HG02840 (cell line): ENCODE data around the gene PIK3C2G.

Experiments
- ATAC-seq: cut with Tn5 transposase; IDR thresholded peaks from one replicate; pipeline ENCODE4 v1.9.1; 2021; ENCODE audit warnings: mild to moderate bottlenecking, moderate library complexity, moderate number of reproducible peaks; ENCODE audit not compliant: unreplicated experiment, low FRiP score

The PIK3C2G gene

DNA sequence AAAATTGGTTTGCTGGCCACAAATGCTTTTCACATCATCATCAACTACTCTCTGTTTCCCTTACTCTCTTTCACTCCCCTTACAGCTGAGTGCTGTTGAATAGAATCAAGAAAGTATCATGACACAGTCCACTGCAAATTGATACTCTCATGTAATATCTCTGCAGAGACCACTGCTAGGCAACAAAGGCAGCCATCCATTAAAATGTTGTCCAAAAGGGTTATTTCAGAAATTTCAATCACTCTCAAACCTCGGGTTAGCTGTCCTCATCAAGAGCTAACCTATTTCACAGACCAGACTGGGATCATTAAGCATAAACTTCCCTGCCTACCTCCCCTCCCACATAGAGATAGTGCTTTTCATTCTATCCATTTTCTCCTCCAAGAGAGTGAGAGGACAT is 289.8 kb downstream of the PIK3C2G start:
- no peak for ATAC-seq

DNA sequence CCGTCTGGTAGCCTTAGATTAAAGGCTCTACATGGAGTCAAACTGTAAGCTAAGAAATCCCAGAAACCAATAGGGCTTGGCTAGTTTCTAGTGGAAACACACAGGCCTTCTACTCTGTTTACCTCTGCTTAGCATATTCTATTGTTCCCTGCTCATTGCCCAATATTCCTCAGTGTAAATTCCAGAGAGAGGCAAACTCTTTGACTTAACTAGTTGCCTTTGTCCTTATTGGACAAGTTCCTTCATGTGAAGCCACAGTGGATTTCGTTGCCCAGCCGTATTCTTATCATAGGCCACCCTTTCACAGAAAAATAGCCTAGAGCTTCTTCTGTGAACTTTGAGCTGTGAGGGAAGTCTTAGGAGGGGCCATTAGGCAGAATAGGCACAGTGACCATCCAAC is 290.4 kb downstream of the PIK3C2G start:
- ATAC-seq: no peak

DNA sequence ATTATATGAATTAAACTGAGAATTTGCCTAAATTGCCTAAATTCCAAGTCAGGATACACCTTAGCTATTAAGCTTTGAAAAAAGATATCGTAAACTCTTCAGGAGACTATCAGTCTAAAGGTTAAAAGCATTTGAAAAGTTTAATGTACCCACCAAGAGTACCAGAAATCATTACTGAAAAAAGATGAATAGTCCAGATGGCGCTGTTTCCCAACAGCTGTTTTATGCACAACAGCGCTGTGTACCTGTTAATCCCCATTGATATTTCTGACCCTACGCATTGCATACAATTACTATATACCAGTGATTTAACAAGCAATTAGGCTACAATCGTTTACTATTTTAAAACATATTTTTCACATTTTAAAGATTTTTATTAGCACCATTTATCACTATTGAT is 291.5 kb downstream of the PIK3C2G start:
- ATAC-seq: no peak

DNA sequence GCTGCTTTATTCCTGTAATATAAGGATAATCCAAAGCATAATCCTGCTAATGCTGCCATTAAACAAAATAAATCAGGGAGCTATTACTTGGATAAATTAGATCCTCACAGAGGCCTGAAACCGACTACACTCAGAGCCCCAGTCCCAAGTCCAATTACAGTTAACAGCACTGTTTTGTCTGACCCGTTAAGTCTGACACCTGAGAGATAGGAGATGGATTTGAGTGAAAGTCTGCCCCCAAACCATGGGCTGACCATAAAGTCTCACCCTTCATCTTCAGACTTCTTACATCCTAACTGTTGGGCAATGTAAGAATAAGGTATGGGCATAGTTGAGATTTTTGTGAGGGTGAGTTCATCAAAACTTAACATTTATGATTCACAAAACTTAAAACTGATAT is 294.8 kb downstream of the PIK3C2G start:
- no peak for ATAC-seq

DNA sequence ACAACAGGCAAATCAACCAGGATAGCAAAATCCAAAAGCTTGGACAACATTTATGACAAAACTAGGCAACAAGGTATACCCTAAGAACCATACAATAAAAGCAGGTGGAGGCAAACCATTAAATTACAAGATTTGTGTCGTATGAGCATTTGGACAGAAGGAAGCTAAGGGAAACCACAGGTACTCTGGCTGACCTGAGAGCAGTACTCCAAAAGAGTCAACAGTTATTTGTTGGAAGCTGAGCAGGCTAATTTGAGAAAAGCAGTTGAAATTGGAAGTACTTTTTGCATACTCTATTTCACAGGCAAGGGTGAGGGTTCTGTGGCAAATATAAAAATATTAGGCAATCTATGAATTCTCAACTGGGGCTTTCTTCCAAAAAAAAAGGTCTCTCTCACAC is 297.9 kb downstream of the PIK3C2G start:
- no peak for ATAC-seq

DNA sequence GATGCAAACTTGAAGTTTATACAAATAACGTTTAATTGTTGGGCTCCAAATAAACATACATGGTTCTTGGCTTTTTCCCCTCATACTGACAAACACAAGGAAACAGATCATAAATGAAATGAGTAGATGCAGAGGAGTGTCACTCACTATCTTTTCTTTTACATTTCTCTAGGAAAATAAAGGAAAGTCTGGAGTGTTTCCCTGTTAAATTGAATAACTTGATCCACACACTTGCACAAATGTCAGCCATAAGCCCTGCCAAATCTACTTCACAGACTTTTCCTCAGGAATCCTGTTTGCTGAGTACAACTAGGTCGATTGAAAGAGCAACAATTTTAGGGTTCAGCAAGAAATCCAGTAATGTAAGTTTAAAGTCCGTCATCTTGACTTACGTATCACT is 301.2 kb downstream of the PIK3C2G start:
- no peak for ATAC-seq

DNA sequence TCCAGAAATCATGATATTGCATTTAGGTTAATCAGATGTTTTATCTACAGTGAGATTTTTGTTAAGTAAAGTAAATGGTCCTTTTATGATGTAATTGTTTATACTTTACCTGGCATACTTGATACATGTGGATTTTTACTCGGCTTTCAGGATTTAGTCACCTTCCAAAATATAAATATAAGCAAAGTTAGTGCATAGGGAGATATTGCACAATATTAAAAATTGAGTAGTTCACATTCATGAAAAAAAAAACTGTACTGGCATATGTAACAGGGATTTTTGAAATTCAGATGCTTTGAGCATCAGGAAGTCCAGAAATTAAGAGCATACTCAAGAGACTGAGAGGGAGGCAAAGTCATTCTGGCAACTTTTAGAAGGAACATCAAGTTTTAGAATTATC is 303.0 kb downstream of the PIK3C2G start:
- ATAC-seq: no peak

DNA sequence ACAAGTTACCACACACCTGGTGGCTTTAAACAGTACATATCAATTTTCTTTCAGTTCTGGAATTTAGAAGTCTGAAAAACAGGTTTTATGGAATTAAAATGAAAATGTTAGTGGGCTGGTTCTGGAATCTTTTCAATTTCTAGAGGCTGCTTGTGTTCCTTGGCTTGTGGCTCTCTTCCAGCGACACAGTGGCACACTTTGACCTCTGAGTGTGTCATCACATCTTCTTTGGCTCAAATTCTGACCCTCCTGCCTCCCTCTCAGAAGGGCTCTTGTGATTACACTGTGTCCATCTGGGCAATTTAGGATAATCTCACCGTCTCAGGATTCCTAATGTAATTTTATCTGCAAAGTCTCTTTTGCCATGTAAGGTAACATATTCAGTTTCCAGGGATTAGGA is 306.5 kb downstream of the PIK3C2G start:
- no peak for ATAC-seq

DNA sequence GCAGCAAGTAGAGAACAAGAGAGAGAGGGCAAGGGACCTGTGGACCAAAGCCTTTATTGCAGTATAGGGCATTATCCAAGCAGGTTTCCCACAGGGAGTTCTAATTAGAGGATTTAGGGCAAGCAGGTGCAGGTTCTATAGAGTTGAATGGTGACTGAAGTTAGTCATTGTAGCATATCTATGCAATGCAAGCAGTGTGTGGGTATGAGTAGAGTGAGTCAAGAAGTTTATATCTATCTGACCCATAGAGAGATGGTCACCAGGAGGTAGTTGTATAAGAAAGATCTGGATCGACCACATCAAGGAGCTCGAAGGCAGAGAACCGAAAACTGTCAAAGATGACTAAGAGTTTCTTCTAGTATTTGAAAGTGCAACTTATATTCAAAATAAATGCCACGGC is 309.2 kb downstream of the PIK3C2G start:
- ATAC-seq: no peak

DNA sequence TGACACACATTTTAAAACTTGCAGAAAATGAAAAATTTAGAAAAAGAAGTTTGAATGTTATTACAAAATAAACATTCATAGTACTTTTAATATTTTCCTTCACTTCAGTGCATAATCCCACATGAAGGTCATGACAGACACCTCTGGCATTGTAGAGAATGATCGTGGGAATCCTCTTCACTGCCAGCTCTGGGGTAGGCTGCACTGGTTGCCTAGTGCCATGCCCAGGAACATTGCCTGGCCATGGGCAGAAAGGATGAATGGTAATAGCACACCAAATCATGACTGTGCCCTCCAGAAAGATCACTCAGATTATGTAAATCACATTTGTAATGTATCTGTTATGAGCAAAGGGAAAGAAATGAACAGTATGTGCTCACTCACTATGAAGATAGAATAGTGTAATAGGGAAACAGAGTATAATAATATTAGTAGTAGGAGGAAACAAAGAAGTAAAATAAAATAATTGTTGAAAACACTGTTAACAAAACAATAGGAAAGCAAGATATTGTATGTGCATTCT is 314.8 kb downstream of the PIK3C2G start:
- ATAC-seq: no peak

DNA sequence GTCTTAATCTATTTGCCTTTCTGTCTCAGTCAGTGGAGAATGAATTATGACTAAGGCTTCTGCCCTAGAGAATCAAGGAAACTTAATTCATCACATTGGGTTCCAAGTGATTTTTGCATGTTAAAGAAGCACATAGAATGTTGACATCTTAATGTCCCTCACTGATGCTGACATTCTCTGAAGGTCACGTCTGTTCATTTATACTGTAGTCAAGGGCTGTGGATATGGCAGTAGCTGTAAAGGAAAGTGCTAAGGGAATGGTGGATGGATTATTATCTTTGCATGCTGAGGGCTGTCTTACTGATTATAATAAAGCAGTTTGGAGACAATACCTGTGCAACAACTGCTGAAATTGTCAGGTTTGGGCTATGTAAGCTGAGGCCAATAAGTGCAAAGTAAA is 315.3 kb downstream of the PIK3C2G start:
- ATAC-seq: no peak

DNA sequence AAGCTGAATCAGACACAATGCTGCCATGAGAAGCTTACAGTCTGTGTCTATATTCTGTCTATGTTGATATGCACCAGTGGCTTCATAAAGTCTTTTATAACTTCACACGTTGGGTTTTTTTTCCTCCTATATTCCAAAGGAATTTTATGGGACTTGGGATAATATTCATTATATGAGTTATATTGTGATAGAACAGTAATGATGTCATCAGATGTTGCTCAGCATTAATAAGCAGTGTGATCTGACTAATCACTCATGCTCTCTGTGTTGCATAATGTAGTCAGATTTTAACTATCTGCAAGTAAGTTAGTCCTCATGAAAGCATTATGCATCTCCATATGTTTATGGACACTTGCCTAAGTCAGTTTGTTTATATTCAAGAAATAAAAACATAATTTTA is 316.9 kb downstream of the PIK3C2G start:
- no peak for ATAC-seq

DNA sequence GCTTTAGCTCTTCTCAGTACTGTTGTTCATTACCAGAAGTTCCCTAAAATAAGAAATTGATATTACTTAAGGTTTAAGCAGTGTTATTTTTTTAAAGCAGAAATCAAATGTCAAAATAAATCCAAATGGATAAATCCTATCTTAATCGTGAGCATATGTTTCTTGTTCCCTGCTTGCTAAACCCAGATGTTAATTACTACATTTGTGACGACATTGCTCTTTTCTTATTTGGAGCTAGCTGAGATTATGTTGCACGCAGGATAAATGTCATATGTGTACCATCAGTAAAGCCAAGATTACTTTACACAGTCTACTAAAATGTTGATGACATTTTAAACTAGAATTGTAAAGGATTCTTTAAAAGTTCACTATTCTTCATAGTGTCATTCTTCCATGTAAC is 319.0 kb downstream of the PIK3C2G start:
- ATAC-seq: no peak

DNA sequence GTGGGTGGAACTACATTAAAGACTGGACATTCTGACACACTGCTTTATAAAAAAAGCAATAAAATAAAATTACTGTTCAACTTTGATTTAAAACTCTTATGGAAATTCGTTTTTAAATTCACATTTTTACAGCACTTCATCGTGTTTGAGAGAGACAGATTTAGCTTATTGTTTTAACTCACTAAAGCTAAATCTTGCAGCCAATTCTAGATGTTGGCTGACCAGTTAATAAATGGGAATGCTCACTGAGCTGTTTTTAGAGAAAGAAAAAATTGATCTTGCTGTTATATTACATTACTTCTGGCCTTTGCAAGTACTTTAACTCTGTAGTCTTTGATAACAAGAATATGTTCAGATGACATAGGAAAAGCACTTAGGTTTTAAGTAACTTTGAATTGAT is 319.4 kb downstream of the PIK3C2G start:
- ATAC-seq: no peak

DNA sequence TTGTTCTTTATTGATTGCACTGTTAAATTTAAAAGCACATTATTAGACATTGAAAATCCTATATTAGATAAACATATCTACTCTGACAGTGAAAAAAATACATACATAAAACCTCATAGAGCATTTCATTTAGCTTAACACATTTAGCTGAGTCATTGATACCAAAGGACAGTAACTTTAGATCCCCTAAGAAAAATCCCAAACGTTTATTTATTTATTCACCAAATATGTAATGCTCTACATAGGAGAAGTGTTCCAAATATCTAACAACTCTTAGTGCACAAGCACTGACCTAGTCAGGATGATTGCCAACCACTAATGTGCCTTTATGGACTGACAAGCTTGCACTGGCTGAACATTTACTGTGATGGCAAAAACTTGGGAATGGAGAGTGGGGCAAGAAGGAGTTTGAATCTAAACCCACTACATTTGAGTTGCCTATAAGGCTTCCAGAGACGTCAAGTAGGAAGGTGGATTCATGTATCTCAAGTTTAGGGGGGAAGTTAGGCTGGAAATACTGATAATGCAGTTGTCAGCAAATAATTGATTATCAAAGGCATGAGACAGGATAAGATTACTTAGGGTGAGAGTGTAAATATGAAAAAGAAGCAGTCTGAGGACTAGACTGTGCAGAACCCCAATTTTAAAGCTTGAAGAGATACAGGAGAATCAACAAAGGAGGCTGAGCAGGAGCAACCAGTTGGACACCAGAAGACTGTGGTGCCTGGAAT is 320.1 kb downstream of the PIK3C2G start:
- ATAC-seq: no peak

DNA sequence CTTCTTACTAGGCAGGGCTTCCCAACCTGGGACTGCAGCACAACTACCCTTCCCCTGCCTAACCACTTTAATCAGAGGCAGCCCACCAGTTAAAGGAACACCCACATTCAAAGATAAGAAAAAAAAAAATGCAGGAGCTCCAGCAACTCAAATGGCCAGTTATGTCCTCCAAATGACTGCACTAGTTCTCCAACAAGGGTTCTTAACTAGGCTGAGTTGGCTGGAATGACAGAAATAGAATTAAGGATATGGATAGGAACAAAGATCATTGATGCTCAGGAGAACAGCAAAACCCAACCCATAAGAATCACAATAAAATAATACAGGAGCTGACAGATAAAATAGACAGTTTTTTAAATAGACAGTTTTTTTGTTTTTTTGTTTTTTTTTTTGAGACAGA is 322.3 kb downstream of the PIK3C2G start:
- no peak for ATAC-seq

DNA sequence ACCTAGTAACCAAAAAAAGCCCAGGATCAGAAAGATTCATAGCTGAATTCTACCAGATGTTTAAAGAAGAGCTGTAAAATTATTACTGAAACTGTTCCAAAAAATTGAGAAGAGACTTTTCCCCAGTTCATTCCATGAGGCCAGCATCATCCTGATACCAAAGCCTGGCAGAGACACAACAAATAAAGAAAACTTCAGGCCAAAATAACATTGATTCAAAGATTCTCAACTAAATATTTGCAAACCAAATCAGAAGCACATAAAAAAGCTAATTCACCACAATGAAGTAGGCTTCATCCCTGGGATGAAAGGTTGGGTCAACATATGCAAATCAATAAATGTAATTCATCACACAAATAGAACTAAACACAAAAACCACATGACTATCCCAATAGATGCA is 325.3 kb downstream of the PIK3C2G start:
- ATAC-seq: no peak

DNA sequence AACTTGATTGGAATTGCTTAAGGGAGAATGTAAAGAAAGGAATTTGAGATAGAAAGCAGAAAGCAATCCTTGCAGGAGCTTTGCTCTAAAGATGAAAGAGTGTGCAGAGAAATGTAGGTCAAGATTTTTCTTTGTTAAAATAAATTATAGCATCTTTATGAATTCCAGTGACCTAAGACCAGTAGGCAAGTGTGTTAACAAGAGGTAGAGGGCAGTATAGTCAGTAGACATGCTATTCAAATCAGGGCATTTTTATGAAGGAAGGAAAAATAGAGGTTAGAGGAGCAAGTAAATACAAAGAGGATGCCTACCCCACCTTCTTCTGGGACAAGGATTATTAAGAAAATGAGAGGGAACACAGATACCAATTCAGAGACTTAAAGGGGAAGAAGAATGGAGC is 328.0 kb downstream of the PIK3C2G start:
- no peak for ATAC-seq

DNA sequence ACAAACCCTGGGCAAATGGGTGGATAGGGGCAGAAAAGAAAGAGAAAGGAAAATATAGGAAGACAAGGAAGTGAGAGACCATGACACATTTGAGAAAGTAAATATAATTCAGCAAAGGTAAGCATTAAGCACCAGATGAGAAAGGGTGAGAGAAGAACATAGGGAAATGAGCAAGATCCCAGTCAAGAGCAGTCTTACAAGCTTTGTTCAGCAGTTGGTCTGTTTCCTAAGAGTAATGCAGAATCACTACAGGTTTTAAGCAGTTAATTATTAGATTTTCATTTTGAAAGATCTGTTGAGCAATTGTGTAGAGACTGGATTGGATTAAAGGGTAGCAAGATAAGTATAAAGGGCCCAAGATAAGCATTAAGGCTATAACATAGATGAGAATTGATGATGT is 330.2 kb downstream of the PIK3C2G start:
- ATAC-seq: no peak

DNA sequence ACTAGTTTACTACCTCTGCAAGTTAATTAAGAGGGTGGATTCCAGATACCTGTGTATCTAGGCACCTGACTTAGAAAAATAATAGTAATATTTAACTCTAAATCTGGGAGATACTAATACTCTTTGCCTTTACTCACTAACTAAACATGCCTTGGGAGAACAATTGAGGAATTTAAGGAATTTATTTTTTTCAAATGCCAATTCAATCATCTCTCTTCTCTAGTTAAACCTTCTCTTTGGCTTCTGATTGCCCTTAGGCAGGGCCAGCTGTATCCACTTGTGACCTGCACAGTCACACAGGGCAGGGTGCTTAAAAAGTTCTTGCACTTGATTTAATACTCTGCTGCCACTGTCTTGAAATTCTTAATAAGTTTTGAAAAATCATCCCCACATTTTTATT is 334.1 kb downstream of the PIK3C2G start:
- no peak for ATAC-seq

DNA sequence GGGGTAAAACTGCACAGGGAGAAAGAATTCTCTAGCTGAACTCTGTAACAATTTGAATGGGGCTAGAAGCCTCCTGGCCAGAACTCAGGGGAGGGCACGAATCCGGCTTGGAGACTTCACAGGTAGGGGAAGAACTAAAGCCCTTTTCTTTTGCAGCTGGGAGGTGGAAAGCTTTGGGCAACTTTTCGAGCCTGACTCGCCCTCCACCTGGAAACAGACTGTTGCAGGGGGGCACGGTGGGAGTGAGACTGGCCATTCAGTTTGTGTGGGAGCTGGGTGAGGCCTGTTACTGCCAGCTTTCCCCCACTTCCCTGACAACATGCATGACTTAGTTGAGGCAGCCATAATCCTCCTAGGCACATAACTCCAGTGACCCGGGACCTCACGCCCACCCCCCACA is 340.6 kb downstream of the PIK3C2G start:
- no peak for ATAC-seq

DNA sequence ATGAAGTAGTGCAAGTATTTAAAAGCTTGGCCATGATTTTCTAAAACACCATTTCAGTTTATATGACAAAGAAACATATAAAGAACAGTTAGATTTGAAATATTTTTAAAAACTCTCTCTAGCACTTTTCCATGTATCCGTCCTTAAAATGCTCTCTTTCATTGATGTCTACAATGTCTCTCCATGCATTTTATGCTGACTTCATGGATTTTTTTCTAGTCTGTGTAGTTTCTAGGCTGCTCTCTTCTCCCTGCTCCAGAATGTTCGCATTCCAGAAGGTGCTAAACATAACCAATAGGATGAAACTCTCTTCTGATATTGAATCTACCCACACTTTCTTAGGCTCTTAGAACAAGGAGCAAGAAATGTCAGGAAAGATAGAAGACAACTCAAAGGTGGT is 351.7 kb downstream of the PIK3C2G start:
- no peak for ATAC-seq

DNA sequence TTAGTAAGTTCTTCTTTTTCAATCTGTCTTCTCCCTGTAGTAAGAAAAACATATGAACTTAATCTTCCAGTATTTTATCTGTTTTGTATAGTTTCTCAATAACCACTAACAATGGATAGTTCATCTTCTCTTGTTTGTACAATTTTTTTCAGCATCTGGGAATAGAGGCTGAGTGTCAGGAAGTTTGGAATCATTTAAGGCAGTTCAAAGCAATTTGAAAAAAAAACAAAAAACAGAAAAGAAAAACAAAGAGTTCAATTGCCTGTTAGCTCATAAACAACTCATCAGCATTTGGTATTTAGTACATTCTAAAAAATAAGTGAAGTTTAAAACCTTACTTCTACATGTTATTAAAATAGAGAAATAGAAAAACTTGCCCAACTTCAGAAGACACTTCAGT is 359.7 kb downstream of the PIK3C2G start:
- no peak for ATAC-seq
